T-helper 1 cell (primary cell): ENCODE results near the gene FBXO27.
A peak's percentile ranks its signal among the peaks of the same experiment; 100 is the strongest.
"Not testable (repeated sequence)": the region's sequence is repeated elsewhere in the genome, so short reads cannot be mapped to it uniquely, and the experiment has no call there.

Source experiments
- DNase-seq, 5 donors: peaks; one replicate each; pipeline ENCODE4 v3.0.0-alpha.2; 2012 to 2020

FBXO27 gene

DNA sequence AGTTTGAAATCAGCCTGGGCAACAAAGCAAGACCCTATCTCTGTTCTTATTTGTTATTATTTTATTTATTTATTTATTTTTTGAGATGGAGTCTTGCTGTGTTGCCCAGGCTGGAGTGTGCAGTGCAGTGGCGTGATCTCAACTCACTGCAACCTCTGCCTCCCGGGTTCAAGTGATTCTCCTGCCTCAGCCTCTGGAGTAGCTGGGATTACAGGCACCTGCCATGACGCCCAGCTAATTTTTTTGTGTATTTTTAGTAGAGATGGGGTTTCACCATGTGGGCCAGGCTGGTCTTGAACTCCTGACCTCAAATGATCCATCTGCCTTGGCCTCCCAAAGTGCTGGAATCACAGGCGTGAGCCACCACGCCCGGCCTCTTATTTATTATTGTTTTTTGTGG, 44.6 kb downstream of the FBXO27 start:
- not testable (repeated sequence) for DNase-seq

- DNase-seq: no peak
Observed at GRCh38 chr19:38985262-38985661, 47.1 kb downstream of the FBXO27 start.

DNA sequence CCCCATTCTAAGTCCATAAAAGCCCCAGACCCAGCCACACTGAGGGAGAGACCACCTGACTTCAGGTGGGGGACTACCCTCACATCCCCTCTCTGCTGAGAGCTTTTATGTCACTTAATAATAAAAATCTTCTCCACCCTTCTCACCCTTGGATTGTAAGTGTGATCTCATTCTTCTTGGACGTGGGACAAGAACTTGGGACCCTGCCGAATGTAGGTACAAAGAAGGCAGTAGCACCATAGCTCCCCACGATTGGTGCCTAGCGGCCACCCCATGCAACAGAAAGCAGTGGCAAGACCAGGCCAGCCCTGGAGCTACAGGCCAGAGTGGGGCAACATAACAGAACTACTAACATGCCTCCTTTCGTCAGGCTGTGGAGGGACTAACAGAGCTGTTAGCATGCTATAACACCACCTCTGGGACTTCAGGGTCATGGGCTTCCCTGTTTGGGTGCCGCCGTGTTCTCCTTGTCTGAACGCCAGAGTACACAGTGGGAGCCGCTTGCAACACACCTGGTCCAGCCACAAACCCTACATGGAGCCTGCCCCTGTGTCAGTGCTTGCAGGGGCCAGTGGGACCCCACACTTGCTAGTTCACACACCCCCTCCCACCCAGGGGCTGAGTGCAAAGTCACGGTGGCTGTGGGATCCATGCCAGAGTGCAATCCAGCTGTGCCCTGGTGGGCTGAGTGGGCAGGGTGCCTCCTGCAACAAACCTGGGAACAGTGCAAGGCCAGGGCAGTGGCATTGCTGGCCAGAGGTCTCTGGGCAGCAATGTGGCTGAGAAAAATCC, 51.6 kb downstream of the FBXO27 start:
- no peak for DNase-seq

DNA sequence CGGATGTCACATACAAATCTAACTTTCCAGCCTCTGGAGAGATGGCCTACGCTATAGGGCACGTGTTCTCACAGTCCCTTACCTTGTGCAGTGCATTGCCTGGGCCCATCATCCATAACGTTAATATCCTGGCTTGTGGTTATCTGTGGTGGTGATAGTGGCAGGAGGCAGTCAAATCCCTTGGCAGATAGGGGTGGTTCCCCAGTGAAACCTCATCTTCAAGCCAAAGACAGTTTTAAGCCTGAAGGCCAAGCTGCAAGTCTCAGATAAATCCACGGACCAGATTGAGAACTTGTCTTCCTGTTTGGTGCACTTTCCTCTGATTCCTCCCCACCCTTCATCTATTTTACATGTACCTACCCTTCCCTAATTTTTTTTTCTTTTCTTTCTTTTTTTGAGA, 52.5 kb downstream of the FBXO27 start:
- DNase-seq: no peak

- DNase-seq: no peak
Observed at GRCh38 chr19:38978326-38978689, 54.0 kb downstream of the FBXO27 start.

DNA sequence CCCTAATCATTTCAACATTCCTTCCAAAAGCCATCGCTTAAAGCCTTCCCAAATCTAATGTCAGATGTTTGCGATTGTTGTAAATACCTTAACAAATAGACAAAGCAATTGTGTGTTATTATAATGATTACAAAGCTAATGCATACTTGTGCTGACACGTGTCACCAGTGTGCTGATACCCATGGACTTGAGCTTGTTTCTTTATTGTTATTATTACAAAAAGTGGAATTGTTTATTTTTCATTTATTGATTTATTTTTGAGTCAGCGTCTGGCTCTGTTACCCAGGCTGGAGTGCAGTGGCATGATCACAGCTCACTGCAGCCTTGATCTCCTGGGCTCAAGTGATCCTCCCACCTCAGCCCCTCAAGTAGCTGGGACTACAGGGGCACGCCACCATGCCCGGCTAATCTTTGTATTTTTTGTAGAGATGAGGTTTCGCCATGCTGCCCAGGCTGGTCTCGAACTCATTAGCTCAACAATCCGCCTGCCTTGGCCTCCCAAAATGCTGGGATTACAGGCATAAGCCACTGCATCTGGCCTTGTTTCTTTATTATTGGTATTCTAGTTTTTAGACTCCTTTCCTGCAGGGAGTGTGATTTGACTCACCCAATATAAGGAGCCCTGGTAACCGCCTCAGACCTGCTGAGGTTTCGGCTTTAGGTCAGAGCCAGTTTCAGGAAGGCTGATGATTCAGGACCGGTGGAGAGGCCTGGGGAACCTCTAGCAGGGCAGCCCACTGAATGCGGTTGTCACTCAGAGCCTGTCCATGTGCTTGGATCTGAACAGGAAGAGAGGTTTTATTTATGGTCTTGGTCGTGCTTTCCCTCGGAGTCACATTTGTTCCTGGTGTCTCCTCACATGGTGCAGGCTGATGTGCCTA, 54.7 kb downstream of the FBXO27 start:
- DNase-seq: peak in 1 of 5 donors; percentile 87

GRCh38 chr19:38975861-38976271, 56.5 kb downstream of the FBXO27 start:
- DNase-seq: no peak

DNA sequence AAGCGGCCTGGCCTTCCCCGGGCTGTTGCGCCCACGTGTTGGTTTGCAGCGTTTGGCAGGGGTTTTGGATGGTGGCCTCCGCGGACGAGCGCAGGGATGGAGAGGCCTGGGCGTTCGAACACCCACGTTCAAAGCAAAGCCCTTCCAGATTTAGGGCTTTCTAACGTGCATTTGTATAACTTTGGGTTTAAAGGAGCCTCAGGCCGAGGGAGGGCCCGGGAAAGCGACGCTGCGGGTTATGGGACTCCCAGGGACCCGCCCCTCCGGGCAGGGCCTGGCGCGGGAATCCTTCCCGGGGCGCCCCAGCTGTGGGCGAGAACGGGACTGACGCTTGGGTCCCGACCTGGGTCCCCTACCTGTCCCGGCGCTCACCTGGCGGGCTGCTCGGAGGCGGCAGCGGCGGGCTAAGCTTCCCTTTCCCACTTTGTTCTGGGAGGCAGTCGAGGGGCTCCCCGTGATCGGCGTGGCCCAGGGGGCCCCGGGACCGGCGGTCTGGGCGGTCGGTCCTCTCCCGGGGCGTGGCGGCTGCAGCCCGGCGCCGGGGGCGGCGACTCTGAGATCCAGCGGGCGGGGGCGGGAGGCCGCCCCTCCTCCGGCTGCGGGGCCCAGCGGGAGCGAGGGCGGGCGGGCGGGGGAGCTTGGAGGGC, 57.0 kb downstream of the FBXO27 start, which contains the start of gene FBXO17:
Gene FBXO17, minus strand, starts transcription at position 529 of the 647 bp plus-strand sequence. CDS start 25,423 bp downstream, outside the sequence.
- DNase-seq: peak in 1 of 5 donors; percentile 3

DNA sequence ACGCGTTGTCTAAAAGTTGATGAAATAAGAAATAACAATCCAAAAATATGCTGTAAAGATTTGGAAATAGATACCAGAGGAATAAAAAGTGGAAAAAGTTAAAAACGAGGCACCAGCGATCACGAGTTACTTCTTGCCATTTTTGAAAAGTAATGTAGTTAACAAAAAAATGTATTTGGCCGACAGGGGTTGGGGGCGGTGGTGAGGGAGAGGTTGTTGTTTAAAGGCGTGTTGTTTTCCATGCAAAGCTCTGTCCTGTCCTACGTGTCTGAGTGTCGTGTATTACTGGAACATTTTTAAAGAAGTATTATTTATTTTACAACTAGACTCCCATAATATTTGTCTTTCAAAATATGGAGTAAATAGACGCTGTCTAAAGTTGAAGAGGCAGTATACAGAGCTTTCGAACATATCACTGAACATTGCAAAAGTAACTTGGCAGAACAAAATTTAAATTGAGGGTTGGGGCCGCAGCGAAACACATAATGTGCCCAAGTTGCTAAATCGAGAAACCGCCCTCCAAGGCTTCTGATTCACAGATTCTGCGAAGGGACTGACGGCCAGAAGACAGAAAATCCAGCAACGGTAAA, 57.6 kb downstream of the FBXO27 start:
- DNase-seq: no peak
